Measurements from ENCODE around the gene PHACTR1.
"Not testable (repeated sequence)": the region's sequence is repeated elsewhere in the genome, so short reads cannot be mapped to it uniquely, and the experiment has no call there.

The PHACTR1 gene

DNA sequence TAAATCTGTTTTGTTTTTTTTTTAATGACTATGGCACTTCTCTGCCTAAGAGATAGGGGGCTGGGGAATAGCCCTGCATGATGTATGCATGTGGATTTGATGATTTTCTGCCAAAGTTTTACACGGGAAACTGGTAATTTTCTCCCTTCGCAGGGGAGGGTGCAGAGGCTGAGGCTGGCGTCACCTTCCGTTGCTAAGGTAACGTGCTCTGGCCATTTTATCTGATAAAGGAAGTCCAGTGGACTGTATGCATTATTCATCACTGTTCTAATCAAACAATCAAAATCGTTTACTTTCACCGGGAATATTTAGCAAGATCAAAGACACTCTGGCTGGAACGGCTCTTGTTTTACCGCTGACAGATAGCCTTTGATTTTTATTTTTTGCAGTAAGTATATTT, 789 bp downstream of the PHACTR1 start:
- Histone ChIP-seq H3K9ac (ENCODE audit: low read length) (no peak overlapping the region), H3K27ac (ENCODE audit: low read depth, low read length) (no peak overlapping the region), H3K27me3 (ENCODE audit: control insufficient read depth in 1 of 2, insufficient read depth in 2 of 2, low read length in 2 of 2) (peaks cover 7 to 10% of the 10 kb centered on the region in 2 donors), H3K36me3 (ENCODE audit: insufficient read depth, low read length) (no peaks in the 10 kb centered on the region), H3K4me1 (ENCODE audit: insufficient read depth, low read length) (no peaks in the 10 kb centered on the region), H3K9me3 (ENCODE audit: low read length) (no peaks in the 10 kb centered on the region), H3K4me3 (ENCODE audit: low read depth in 1 of 2, low read length in 2 of 2) (no peak overlapping the region)

DNA sequence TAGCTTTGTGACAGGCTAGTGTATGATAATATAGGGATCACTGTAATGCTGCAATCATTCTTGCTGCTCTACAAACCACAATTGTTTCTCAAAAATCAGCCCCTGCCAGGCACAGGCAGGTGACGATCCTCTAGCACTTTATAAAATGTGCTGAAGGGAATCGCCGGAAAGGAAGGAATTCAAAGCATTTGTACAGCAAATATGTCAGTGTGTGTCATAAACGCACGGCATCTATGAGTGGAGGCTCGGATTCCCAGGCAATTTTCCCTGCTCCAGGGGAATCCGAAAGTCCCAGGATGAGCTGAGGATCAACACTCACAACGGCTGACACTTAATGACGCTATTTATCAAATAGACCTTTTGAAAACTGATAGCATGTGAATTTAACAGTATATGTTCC, 1.4 kb downstream of the PHACTR1 start:
- no peak overlapping the region for H3K4me3 ChIP-seq (ENCODE audit: low read depth in 1 of 2, low read length in 2 of 2)
- H3K27me3 ChIP-seq (ENCODE audit: control insufficient read depth in 1 of 2, insufficient read depth in 2 of 2, low read length in 2 of 2): peaks cover 7 to 10% of the 10 kb centered on the region in 2 donors
- H3K36me3 ChIP-seq (ENCODE audit: insufficient read depth, low read length): no peaks in the 10 kb centered on the region
- H3K4me1 ChIP-seq (ENCODE audit: insufficient read depth, low read length): no peaks in the 10 kb centered on the region
- no peak overlapping the region for H3K9ac ChIP-seq (ENCODE audit: low read length)
- H3K27ac ChIP-seq (ENCODE audit: low read depth, low read length): no peak overlapping the region
- H3K9me3 ChIP-seq (ENCODE audit: low read length): no peaks in the 10 kb centered on the region

DNA sequence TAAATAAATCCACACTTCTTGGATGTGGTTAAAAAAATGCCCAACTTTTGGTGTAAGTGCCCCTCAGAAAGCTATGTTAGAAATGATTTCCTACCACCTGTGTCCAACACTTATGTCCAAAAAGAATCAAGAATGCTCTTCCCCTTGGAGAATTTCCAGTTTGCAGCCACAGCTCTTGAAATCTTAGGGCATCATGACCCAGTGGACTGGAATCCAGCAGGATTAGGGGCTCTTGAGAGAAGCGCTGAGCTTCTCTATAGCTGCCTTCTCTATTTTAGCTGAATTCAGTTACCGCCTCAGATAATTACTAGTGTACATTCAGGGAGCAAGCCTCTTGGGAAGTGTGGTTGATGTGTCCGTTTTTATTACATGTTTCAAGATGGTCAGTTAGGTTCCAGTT, 2.5 kb downstream of the PHACTR1 start:
- no peaks in the 10 kb centered on the region for H3K4me1 ChIP-seq (ENCODE audit: insufficient read depth, low read length)
- no peaks in the 10 kb centered on the region for H3K9me3 ChIP-seq (ENCODE audit: low read length)
- H3K9ac ChIP-seq (ENCODE audit: low read length): no peak overlapping the region
- no peaks in the 10 kb centered on the region for H3K36me3 ChIP-seq (ENCODE audit: insufficient read depth, low read length)
- H3K27ac ChIP-seq (ENCODE audit: low read depth, low read length): no peak overlapping the region
- H3K27me3 ChIP-seq (ENCODE audit: control insufficient read depth in 1 of 2, insufficient read depth in 2 of 2, low read length in 2 of 2): peaks cover 7 to 10% of the 10 kb centered on the region in 2 donors
- no peak overlapping the region for H3K4me3 ChIP-seq (ENCODE audit: low read depth in 1 of 2, low read length in 2 of 2)

DNA sequence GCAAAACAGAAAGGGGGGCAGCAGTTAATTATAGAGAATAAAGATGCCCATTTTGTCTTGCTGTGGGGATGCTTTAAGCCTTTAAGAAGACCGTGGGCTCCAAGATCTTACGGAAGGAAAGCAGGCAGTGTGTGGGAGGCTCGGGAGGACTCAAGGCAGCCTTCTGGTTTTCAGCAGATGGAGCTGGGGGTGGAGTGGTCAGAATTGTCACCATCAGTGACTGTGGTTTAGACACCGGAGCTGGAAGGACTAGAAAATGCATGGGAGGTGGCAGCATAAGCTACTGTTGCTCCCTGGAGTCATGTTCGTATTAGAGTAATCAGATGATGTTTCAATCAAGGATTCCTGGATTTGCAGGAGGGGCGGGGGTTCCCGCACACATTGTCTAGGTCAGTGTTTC, 3.7 kb downstream of the PHACTR1 start:
- no peak overlapping the region for H3K27ac ChIP-seq (ENCODE audit: low read depth, low read length)
- no peak overlapping the region for H3K4me3 ChIP-seq (ENCODE audit: low read depth in 1 of 2, low read length in 2 of 2)
- H3K9me3 ChIP-seq (ENCODE audit: low read length): no peaks in the 10 kb centered on the region
- no peaks in the 10 kb centered on the region for H3K4me1 ChIP-seq (ENCODE audit: insufficient read depth, low read length)
- no peaks in the 10 kb centered on the region for H3K36me3 ChIP-seq (ENCODE audit: insufficient read depth, low read length)
- H3K27me3 ChIP-seq (ENCODE audit: control insufficient read depth in 1 of 2, insufficient read depth in 2 of 2, low read length in 2 of 2): peaks cover 7 to 10% of the 10 kb centered on the region in 2 donors
- no peak overlapping the region for H3K9ac ChIP-seq (ENCODE audit: low read length)

DNA sequence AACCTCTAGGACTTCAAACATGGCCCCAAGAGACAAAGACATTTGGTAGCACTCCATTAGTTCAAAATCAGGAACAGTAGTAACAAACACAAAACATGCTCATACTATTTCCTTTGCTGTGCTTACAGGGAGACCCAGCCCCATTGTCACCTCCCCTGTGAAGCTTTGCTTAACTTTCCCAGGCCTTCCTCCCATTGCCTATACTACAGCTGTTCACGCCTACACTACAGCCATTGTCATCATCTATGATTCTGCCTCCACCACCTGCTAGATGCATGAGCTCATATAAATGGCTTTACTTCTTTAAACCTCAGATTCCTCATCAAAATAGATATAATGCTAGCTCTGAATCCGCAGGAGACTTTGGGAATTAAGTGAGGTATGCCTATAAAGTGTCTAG, 8.7 kb downstream of the PHACTR1 start:
- Histone ChIP-seq H3K27ac (ENCODE audit: low read depth, low read length) (no peak overlapping the region), H3K27me3 (ENCODE audit: control insufficient read depth in 1 of 2, insufficient read depth in 2 of 2, low read length in 2 of 2) (no peaks in the 10 kb centered on the region), H3K9me3 (ENCODE audit: low read length) (no peaks in the 10 kb centered on the region), H3K36me3 (ENCODE audit: insufficient read depth, low read length) (no peaks in the 10 kb centered on the region), H3K4me1 (ENCODE audit: insufficient read depth, low read length) (no peaks in the 10 kb centered on the region), H3K9ac (ENCODE audit: low read length) (no peak overlapping the region), H3K4me3 (ENCODE audit: low read depth in 1 of 2, low read length in 2 of 2) (no peak overlapping the region)

DNA sequence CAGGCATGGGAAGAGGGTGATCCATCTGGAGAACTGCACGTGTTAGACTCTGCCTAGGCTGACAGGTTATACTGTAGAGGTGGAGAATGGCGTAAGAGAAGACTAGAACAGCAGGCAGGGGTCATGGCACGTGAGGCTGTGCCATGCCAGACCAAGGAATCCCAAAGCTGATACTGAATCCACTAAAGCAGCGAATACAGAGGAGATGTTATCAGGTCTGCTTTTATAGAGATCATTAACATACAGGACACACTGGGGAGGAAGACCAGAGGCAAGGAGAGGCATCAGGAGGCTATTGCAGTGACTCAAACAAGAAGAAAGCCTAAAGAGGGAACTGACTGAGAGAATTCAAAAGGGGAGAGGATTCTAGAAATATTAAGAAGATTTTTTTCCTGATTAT, 12.9 kb downstream of the PHACTR1 start:
- H3K9me3 ChIP-seq (ENCODE audit: low read length): no peaks in the 10 kb centered on the region
- H3K4me1 ChIP-seq (ENCODE audit: insufficient read depth, low read length): no peaks in the 10 kb centered on the region
- H3K4me3 ChIP-seq (ENCODE audit: low read depth in 1 of 2, low read length in 2 of 2): no peak overlapping the region
- no peak overlapping the region for H3K9ac ChIP-seq (ENCODE audit: low read length)
- H3K27ac ChIP-seq (ENCODE audit: low read depth, low read length): no peak overlapping the region
- no peaks in the 10 kb centered on the region for H3K27me3 ChIP-seq (ENCODE audit: control insufficient read depth in 1 of 2, insufficient read depth in 2 of 2, low read length in 2 of 2)
- H3K36me3 ChIP-seq (ENCODE audit: insufficient read depth, low read length): no peaks in the 10 kb centered on the region

DNA sequence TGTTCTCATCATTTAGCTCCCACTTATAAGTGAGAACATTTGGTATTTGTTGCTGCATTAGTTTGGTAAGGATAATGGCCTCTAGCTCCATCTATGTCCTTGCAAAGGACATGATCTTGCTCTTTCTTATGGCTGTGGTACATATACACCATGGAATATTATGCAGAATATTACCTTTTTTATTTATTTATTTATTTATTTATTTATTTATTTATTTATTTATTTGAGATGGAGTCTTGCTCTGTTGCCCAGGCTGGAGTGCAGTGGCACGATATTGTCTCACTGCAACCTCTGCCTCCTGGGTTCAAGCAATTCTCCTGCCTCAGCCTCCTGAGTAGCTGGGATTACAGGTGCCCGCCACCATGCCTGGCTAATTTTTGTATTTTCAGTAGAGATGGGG, 14.2 kb downstream of the PHACTR1 start:
- not testable (repeated sequence) for H3K27me3 ChIP-seq (ENCODE audit: control insufficient read depth in 1 of 2, insufficient read depth in 2 of 2, low read length in 2 of 2); H3K9me3 ChIP-seq (ENCODE audit: low read length); H3K36me3 ChIP-seq (ENCODE audit: insufficient read depth, low read length)

DNA sequence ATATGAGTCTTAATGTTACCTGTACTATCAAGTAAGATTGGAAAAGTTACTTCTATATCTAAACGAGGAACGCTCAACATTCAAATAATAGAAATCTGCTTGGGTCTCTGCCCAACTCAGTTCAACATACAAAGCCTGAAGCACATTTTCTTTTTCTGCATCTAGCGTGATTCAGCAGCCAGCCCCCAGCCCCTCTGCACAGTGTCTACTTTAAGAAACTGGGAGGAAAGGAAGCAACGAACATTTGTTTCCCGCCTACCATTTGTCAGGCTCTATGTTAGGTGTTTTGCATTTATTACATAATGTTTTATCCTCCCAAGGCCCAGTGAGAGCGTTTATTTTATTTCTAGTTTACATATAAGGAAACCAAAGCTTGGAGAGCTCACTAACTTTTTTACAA, 17.3 kb downstream of the PHACTR1 start:
- H3K9ac ChIP-seq (ENCODE audit: low read length): no peak overlapping the region

More for the DNA sequence above, 14.2 kb downstream of the PHACTR1 start:
- H3K4me1 ChIP-seq (ENCODE audit: insufficient read depth, low read length); H3K27ac ChIP-seq (ENCODE audit: low read depth, low read length); H3K9ac ChIP-seq (ENCODE audit: low read length); H3K4me3 ChIP-seq (ENCODE audit: low read depth in 1 of 2, low read length in 2 of 2): not testable (repeated sequence)

DNA sequence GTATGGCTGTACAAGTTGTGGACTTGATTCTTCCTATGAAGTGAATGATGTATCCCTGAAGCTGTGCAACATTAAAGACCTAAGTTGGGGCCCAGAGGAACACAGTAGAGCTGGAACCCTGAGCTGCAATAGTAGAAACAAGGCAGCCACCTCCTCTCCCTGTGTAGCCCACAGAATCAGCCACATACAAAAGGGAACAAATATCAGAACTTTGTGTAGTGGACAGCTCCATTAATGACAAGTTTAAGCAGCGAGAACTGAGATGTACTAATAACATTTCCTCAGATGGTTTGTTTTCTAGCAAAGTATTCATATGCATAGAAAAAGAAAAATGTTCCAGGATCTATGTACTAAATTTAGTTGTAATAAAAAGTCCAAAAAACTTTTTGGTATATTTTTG, 19.2 kb downstream of the PHACTR1 start:
- H3K9me3 ChIP-seq (ENCODE audit: low read length): no peaks in the 10 kb centered on the region
- no peaks in the 10 kb centered on the region for H3K4me1 ChIP-seq (ENCODE audit: insufficient read depth, low read length)
- no peaks in the 10 kb centered on the region for H3K36me3 ChIP-seq (ENCODE audit: insufficient read depth, low read length)
- H3K9ac ChIP-seq (ENCODE audit: low read length): no peak overlapping the region
- no peak overlapping the region for H3K27ac ChIP-seq (ENCODE audit: low read depth, low read length)
- no peaks in the 10 kb centered on the region for H3K27me3 ChIP-seq (ENCODE audit: control insufficient read depth in 1 of 2, insufficient read depth in 2 of 2, low read length in 2 of 2)
- no peak overlapping the region for H3K4me3 ChIP-seq (ENCODE audit: low read depth in 1 of 2, low read length in 2 of 2)

More for the DNA sequence above, 17.3 kb downstream of the PHACTR1 start:
- H3K36me3 ChIP-seq (ENCODE audit: insufficient read depth, low read length): no peaks in the 10 kb centered on the region
- no peak overlapping the region for H3K4me3 ChIP-seq (ENCODE audit: low read depth in 1 of 2, low read length in 2 of 2)
- no peak overlapping the region for H3K27ac ChIP-seq (ENCODE audit: low read depth, low read length)
- H3K9me3 ChIP-seq (ENCODE audit: low read length): no peaks in the 10 kb centered on the region
- H3K4me1 ChIP-seq (ENCODE audit: insufficient read depth, low read length): no peaks in the 10 kb centered on the region
- H3K27me3 ChIP-seq (ENCODE audit: control insufficient read depth in 1 of 2, insufficient read depth in 2 of 2, low read length in 2 of 2): no peaks in the 10 kb centered on the region

DNA sequence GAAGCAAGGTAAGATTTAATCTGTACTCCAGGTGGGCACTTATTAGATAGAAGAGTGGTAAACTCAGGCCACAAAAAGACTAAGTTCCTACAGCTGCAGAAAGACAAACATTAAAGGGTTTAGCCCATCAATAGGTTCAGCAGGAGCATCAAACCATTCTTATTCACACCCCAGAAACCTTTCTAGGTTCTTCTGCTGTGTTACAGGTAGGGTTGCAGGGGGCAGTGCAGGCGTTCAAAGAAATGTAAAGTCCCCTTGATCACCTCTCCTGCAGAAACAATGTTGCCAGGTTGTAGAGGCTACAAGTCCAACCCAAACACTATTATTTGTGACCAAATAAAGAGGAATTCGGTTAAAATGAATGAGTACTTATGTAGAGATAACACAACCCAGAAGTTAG, 31.8 kb downstream of the PHACTR1 start:
- Histone ChIP-seq H3K4me3 (ENCODE audit: low read depth in 1 of 2, low read length in 2 of 2) (no peak overlapping the region), H3K27ac (ENCODE audit: low read depth, low read length) (no peak overlapping the region), H3K9me3 (ENCODE audit: low read length) (no peaks in the 10 kb centered on the region), H3K9ac (ENCODE audit: low read length) (no peak overlapping the region), H3K36me3 (ENCODE audit: insufficient read depth, low read length) (no peaks in the 10 kb centered on the region), H3K4me1 (ENCODE audit: insufficient read depth, low read length) (no peaks in the 10 kb centered on the region), H3K27me3 (ENCODE audit: control insufficient read depth in 1 of 2, insufficient read depth in 2 of 2, low read length in 2 of 2) (peaks cover 5 to 19% of the 10 kb centered on the region in 2 donors)

DNA sequence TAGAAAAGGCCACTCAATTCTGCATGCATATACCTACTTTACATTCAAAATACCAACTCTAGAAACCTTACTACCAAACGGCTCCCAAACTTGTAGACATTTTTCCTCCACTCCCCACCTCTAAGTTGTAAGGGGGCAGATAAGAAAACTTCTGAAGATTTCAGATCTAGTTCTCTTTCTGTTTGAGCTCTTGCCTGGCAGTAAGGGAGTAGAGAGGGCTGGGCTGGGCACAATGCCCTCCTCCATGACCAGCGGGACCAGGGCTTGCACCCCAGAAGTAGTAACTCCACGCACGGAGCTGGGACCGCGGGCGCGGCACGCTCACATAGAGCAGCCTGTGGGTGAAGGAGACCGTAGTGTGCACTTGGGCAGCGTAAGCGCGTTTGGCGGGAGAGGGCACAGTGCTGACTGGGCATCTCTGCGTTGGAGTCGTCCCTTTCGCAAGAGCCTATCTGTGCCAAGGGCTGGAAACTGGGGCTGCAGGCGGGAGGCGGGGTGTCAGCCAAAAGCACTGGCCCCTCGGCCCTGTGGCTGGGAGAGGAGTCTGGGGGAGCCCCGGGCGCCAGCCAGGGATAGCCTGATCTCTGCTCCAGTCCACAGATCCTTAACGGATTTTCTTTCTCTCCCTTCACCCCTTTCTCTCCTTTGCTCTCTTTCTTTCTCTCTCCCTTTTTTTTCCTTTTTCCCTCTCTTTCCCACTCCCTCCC, 32.4 kb downstream of the PHACTR1 start:
- Histone ChIP-seq H3K27ac (ENCODE audit: low read depth, low read length) (no peak overlapping the region), H3K9me3 (ENCODE audit: low read length) (no peaks in the 10 kb centered on the region), H3K27me3 (ENCODE audit: control insufficient read depth in 1 of 2, insufficient read depth in 2 of 2, low read length in 2 of 2) (peaks cover 5 to 19% of the 10 kb centered on the region in 2 donors), H3K9ac (ENCODE audit: low read length) (no peak overlapping the region), H3K36me3 (ENCODE audit: insufficient read depth, low read length) (no peaks in the 10 kb centered on the region), H3K4me3 (ENCODE audit: low read depth in 1 of 2, low read length in 2 of 2) (no peak overlapping the region), H3K4me1 (ENCODE audit: insufficient read depth, low read length) (no peaks in the 10 kb centered on the region)

All from muscle layer of colon (tissue), 2 donors.